GM19099 (cell line): ENCODE results near the gene MAP2K4.

Experiments used
- POLR2A ChIP-seq: IDR thresholded peaks from 3 replicates; pipeline ENCODE4 v1.6.1; 2011; ENCODE audit warnings: low read depth; ENCODE audit not compliant: insufficient read length; ENCODE audit errors: extremely low read depth

The MAP2K4 gene

GRCh38 chr17:12164085-12164484 is 143.4 kb downstream of the MAP2K4 start:
- TF ChIP-seq POLR2A = no peak

- no peak for TF ChIP-seq POLR2A
These were observed 158.1 kb downstream of the MAP2K4 start for GRCh38 chr17:12178644-12179330.

GRCh38 chr17:12180644-12181261 is 160.1 kb downstream of the MAP2K4 start:
- no peak for TF ChIP-seq POLR2A

GRCh38 chr17:12187658-12188057 is 167.0 kb downstream of the MAP2K4 start:
- no peak for TF ChIP-seq POLR2A

GRCh38 chr17:12193144-12193735 is 172.6 kb downstream of the MAP2K4 start:
- TF ChIP-seq POLR2A = no peak
